GM18870 (cell line): ENCODE measurements around the gene OMA1.
A peak's percentile ranks its signal among the peaks of the same experiment; 100 is the strongest.
"Not testable (repeated sequence)": the region's sequence is repeated elsewhere in the genome, so short reads cannot be mapped to it uniquely, and the experiment has no call there.

Source experiments
- ATAC-seq: cut with Tn5 transposase; IDR thresholded peaks from one replicate; pipeline ENCODE4 v1.9.1; 2021; ENCODE audit warnings: moderate library complexity; ENCODE audit not compliant: unreplicated experiment

The OMA1 gene

GRCh38 chr1:58573705-58574591 is 27.4 kb upstream of the OMA1 start:
- ATAC-seq, result peak; percentile 97

GRCh38 chr1:58573138-58573537 is 26.6 kb upstream of the OMA1 start:
- ATAC-seq, result no peak

- ATAC-seq, result no peak
These were observed 26.2 kb upstream of the OMA1 start for GRCh38 chr1:58572690-58573089.

GRCh38 chr1:58571616-58572015 is 25.1 kb upstream of the OMA1 start:
- no peak for ATAC-seq

GRCh38 chr1:58570817-58571216 is 24.3 kb upstream of the OMA1 start:
- ATAC-seq, result no peak

GRCh38 chr1:58570094-58570493 is 23.6 kb upstream of the OMA1 start:
- ATAC-seq, result no peak

GRCh38 chr1:58568911-58569310 is 22.4 kb upstream of the OMA1 start:
- no peak for ATAC-seq

GRCh38 chr1:58568271-58568860 is 21.8 kb upstream of the OMA1 start:
- ATAC-seq, result no peak

- ATAC-seq, result no peak
These were observed 19.8 kb upstream of the OMA1 start for GRCh38 chr1:58566339-58566738.

- not testable (repeated sequence) for ATAC-seq
These were observed 17.2 kb upstream of the OMA1 start for GRCh38 chr1:58563715-58564114.

GRCh38 chr1:58561633-58562032 is 15.1 kb upstream of the OMA1 start:
- no peak for ATAC-seq

GRCh38 chr1:58555393-58555792 is 8.9 kb upstream of the OMA1 start:
- no peak for ATAC-seq

GRCh38 chr1:58551186-58552140 is 4.9 kb upstream of the OMA1 start:
- ATAC-seq, result no peak

GRCh38 chr1:58549291-58549690 is 2.8 kb upstream of the OMA1 start:
- ATAC-seq, result not testable (repeated sequence)

- ATAC-seq, result no peak
These were observed 1.8 kb upstream of the OMA1 start for GRCh38 chr1:58548371-58548770.

GRCh38 chr1:58545591-58546519 is 671 bp downstream of the OMA1 start:
- no peak for ATAC-seq

GRCh38 chr1:58543260-58543659 is 3.3 kb downstream of the OMA1 start:
- no peak for ATAC-seq

GRCh38 chr1:58539553-58539952 is 7.0 kb downstream of the OMA1 start:
- no peak for ATAC-seq

- no peak for ATAC-seq
These were observed 7.7 kb downstream of the OMA1 start for GRCh38 chr1:58538821-58539220.

GRCh38 chr1:58531842-58532241 is 14.7 kb downstream of the OMA1 start:
- ATAC-seq, result not testable (repeated sequence)
